Activated naive CD8-positive, alpha-beta T cell treated with anti-CD3 and anti-CD28 coated beads, Interleukin-2, amount 50 U/mL, for 24 hours (primary cell): ENCODE results near the gene CCL25.
"Not testable (repeated sequence)": the region's sequence is repeated elsewhere in the genome, so short reads cannot be mapped to it uniquely, and the experiment has no call there.

Source experiments
- ATAC-seq: fragments of 150-1000 bp; cut with Tn5 transposase; one replicate; pipeline ENCODE4 v1.10.0; 2021
- DNase-seq: peaks from one replicate; pipeline ENCODE4 v3.0.0; 2021
- H3K27ac Mint-ChIP-seq: one replicate; pipeline ENCODE4 v1.8.0; 2021; ENCODE audit warnings: mild to moderate bottlenecking, mixed read lengths
- H3K27me3 Mint-ChIP-seq: one replicate; pipeline ENCODE4 v1.8.0; 2021; ENCODE audit warnings: mixed read lengths
- H3K36me3 Mint-ChIP-seq: one replicate; pipeline ENCODE4 v1.8.0; 2021; ENCODE audit warnings: low read depth, mixed read lengths
- H3K4me1 Mint-ChIP-seq: one replicate; pipeline ENCODE4 v1.8.0; 2021; ENCODE audit warnings: mixed read lengths
- H3K4me3 Mint-ChIP-seq: one replicate; pipeline ENCODE4 v1.8.0; 2021; ENCODE audit warnings: mild to moderate bottlenecking, moderate library complexity, mixed read lengths
- H3K9me3 Mint-ChIP-seq: one replicate; pipeline ENCODE4 v1.8.0; 2021; ENCODE audit warnings: mixed read lengths

Gene CCL25, protein sequence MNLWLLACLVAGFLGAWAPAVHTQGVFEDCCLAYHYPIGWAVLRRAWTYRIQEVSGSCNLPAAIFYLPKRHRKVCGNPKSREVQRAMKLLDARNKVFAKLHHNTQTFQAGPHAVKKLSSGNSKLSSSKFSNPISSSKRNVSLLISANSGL

DNA sequence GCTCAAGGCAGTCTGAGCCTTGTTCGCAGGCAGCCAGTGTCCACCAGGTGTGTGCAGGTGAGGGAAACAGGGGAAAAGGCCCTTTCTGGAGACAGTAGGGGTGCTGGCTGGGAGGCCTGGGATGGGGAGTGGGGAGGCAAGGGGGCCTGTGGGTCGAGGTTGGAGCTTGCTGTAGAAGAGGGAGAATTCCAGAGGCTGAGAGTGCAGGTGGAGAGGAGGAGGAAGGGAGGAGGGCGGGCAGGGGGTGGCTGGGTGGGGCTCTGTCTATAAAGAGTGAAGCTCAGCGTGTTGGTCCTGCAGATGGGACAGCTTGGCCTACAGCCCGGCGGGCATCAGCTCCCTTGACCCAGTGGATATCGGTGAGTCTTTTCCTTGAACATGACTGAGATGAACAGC lies at the start of gene CCL25:
CCL25 (plus strand) TSS at position 297 of the 396 bp plus-strand sequence. CDS start 290 bp downstream, outside the sequence.
- Mint-ChIP-seq H3K36me3 (no peaks in the 10 kb centered on the region), H3K9me3 (no peaks in the 10 kb centered on the region), H3K27me3 (no peaks in the 10 kb centered on the region), H3K4me1 (peaks cover 18% of the 10 kb centered on the region), H3K4me3 (no peak within 1 kb of the TSS), H3K27ac (no peak within 1 kb of the TSS)
- ATAC-seq (no peak), DNase-seq (no peak)

DNA sequence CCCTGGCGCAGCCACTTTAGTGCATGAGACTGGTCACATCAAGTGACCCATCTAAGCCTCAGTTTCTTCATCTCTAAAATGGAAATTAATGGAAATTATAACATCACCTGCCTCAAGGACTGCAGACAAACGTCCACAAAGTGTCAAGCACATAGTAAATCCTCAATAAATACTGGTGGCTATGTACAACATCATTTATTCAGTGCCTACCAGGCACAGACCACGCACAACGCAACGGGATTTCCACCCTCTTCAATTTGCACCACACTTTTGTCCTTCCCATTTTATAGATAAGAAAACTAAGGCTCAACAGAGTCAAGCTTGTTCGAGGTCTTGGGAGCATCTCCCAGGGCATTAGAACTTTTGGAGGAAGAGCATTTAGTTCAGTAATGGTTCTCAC lies 48.6 kb upstream of the CCL25 start:
- DNase-seq (no peak), ATAC-seq (no peak)
- peaks cover 49% of the 10 kb centered on the region for H3K4me1 Mint-ChIP-seq
- peak overlapping the region; percentile 89 for H3K27ac Mint-ChIP-seq
- H3K4me3 Mint-ChIP-seq: peak overlapping the region; percentile 97
- no peaks in the 10 kb centered on the region for H3K9me3 Mint-ChIP-seq
- H3K36me3 Mint-ChIP-seq: peaks cover 22% of the 10 kb centered on the region
- H3K27me3 Mint-ChIP-seq: no peaks in the 10 kb centered on the region

DNA sequence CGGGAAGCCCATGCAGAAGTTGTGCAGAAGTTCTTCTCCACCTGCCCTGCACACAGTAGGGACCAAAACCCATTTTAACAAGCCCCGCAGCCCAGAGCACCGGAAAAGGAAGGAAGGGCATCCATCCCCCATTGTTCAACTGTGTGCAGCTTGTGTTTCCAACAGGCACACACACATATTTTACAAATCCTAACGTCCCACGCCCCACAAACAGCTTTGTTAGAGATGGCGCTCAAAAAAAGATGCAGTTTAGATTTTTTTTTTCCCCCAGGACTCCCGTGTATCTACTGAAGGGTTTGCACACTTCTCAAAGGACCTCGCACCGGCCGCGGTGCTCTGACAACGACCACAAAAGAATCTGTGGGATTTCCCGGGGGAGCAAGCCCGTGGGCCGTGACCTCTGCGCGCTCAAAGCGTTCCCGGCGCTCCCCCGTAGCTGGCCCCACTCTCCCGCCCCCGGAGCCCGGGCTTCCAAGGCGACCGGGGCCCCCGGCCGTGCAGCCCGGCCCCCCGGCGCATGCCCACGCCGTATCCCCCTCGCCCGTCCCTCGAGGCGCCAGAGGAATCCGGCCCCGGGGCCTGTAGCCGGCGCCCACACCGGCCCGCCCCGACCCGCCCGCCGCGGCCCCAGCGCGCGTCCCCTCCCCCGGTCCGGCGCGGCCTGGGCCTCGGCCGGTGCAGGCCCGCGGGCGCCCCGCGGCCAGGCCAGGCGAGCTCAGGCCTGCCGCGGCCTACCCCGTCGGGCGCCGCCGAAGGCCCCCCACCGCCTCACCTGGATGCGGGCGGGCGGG lies 47.6 kb upstream of the CCL25 start:
- peaks cover 45% of the 10 kb centered on the region for H3K4me1 Mint-ChIP-seq
- peak overlapping the region; percentile 97 for H3K4me3 Mint-ChIP-seq
- H3K27ac Mint-ChIP-seq: peak overlapping the region; percentile 89
- no peaks in the 10 kb centered on the region for H3K9me3 Mint-ChIP-seq
- ATAC-seq (peak; percentile 11), DNase-seq (peak; percentile 35)
- H3K27me3 Mint-ChIP-seq: no peaks in the 10 kb centered on the region
- peaks cover 20% of the 10 kb centered on the region for H3K36me3 Mint-ChIP-seq

DNA sequence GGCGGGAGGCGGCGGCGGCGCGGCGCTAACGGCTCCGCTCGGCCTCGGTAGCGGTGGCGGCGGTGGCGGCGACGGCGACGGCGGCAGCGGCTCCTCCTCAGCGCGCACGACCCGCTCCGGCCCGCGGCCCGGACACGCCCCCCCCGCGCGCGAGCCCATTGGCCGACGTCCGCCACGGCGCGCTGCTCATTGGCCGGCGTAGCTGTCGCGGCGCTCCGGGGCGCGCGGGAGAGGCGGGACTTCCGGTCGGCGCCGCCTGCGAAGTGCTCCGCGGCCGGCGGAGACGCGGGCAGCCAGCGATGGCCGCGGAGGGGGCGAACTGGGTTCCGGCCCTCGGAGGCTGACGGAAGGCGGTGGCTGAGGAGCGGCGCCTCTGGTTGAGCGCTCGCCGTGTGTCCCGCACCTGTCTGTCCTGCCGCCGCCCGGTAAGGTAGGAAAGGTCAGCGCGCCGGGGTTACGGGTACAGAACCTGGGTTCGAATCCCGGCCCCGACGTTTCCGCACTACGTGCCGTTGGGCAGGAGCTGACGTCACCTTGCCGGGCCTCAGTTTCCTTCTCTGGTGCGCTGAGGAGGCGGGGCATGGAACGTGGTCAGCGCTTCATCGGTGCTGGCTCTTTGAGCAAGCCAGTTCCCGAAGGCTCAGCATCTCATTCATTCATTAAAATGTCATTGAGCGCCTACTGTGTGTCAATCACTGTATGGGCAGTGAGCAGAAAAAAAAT lies 46.9 kb upstream of the CCL25 start, which contains the start of gene ELAVL1:
ELAVL1 (minus strand) TSS at position 108 of the 723 bp plus-strand sequence. CDS start 13,826 bp downstream, outside the sequence.
- peaks cover 39% of the 10 kb centered on the region for H3K4me1 Mint-ChIP-seq
- H3K4me3 Mint-ChIP-seq: peak within 1 kb of the TSS; percentile 97
- DNase-seq (peak; percentile 93), ATAC-seq (peak; percentile 84)
- H3K27ac Mint-ChIP-seq: peak within 1 kb of the TSS; percentile 89
- peaks cover 17% of the 10 kb centered on the region for H3K36me3 Mint-ChIP-seq
- no peaks in the 10 kb centered on the region for H3K27me3 Mint-ChIP-seq
- H3K9me3 Mint-ChIP-seq: no peaks in the 10 kb centered on the region

DNA sequence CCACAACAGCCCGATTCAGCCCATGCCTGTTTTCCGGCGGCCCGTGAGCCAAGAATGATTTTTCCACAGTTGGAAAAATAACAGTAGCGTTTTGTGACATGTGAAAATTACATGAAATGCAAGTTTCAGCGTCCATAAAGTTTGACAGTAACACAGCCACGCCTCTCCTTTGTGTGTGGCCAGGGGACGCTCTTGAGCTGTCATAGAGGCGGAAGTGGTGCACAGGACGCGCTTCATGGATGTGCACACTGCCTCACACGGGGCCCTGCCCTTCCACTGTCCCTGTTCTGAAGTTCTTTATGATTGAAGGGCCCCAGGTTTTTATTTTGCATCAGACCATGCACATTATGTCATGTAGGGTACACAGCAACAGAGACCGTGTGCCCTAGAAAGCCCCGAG lies 34.8 kb upstream of the CCL25 start:
- H3K27ac Mint-ChIP-seq: no peak overlapping the region
- ATAC-seq: peak; percentile 82
- DNase-seq: peak; percentile 31
- H3K27me3 Mint-ChIP-seq: no peaks in the 10 kb centered on the region
- H3K4me1 Mint-ChIP-seq: peaks cover 3% of the 10 kb centered on the region
- no peak overlapping the region for H3K4me3 Mint-ChIP-seq
- no peaks in the 10 kb centered on the region for H3K9me3 Mint-ChIP-seq
- peaks cover 2% of the 10 kb centered on the region for H3K36me3 Mint-ChIP-seq

DNA sequence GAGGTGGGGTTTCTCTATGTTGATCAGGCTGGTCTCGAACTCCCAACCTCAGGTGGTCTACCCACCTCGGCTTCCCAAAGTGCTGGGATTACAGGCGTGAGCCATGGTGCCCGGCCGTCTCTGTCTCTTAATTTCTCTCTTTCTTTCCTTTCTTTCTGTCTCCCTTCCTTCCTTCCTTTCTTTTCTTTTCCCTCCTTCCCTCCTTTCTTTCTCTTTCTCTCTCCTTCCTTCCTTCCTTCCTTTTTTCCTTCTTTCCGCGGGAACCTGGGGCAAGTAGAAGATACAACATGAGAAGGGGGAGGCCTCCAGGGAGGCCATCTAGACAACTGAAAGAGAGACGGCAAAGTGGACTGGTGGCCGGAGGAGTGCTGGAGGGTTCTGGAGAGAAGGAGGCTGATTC lies 31.9 kb upstream of the CCL25 start:
- Mint-ChIP-seq H3K9me3 (no peaks in the 10 kb centered on the region), H3K27me3 (no peaks in the 10 kb centered on the region), H3K4me1 (peaks cover 3% of the 10 kb centered on the region), H3K36me3 (no peaks in the 10 kb centered on the region), H3K27ac (no peak overlapping the region), H3K4me3 (no peak overlapping the region)
- no peak for DNase-seq
- no peak for ATAC-seq

DNA sequence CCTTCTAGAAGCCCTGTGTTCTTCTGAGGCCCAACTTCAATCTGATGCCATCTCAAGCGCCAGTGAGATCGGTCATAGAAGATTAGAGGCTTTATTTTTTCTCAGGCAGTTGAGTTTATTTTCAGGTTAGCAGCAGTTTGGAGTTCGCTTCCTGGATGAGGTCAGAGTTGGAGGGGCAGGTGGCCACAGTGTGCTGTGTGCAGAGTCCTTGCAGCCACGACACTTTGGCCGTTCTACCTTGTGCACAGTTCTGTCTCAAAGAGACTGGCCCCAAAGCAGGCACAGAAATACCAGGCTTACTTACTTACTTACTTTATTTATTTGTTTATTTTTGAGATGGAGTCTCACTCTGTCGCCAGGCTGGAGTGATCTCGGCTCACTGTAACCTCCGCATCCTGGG lies 31.2 kb upstream of the CCL25 start:
- Mint-ChIP-seq H3K4me1 (peaks cover 3% of the 10 kb centered on the region), H3K4me3 (no peak overlapping the region), H3K36me3 (no peaks in the 10 kb centered on the region), H3K9me3 (no peaks in the 10 kb centered on the region), H3K27me3 (no peaks in the 10 kb centered on the region), H3K27ac (no peak overlapping the region)
- DNase-seq (no peak), ATAC-seq (no peak)

DNA sequence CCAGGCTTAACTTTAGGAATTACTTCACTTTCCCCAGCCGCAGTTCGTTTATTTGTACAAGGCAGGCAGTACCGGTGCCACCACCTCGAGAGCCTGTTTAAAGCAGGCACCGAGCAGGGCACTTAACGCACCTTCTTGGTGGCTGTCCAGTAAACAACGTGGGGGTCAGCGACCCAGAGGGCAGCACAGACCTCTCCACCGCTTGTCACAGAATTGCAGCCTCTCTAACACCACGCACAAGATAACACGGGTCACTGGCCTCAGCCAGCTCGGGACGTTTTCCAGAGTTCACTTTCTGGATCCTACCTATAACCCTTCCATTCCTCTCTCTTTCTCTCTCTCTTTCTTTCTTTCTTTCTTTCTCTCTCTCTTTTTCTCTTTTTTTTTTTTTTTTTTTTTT lies 30.3 kb upstream of the CCL25 start:
- H3K4me3 Mint-ChIP-seq: no peak overlapping the region

DNA sequence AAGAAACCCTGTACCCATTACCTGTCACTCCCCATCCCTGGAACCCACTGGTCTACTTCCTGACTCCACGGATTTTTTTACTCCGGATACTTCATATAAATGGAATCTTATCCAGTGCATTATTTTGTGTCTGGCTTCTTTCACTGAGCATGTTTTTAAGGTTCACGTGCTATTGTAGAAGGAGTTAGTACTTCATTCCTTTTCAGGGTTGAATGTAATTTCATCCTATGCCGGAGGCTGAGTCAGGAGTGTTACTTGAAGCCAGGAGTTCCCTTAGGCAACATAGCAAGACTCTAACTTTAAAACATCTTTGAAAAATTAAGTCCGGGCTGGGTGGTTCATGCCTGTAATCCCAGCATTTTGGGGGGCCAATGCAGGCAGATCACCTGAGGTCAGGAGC lies 29.2 kb upstream of the CCL25 start:
- Mint-ChIP-seq H3K9me3 (no peaks in the 10 kb centered on the region), H3K4me3 (no peak overlapping the region), H3K4me1 (no peaks in the 10 kb centered on the region), H3K27me3 (no peaks in the 10 kb centered on the region), H3K27ac (no peak overlapping the region), H3K36me3 (no peaks in the 10 kb centered on the region)
- DNase-seq (no peak), ATAC-seq (no peak)

More for the DNA sequence above, 30.3 kb upstream of the CCL25 start:
- H3K9me3 Mint-ChIP-seq: no peaks in the 10 kb centered on the region
- no peaks in the 10 kb centered on the region for H3K27me3 Mint-ChIP-seq
- ATAC-seq: no peak
- H3K36me3 Mint-ChIP-seq: no peaks in the 10 kb centered on the region
- no peak for DNase-seq
- no peak overlapping the region for H3K27ac Mint-ChIP-seq
- peaks cover 3% of the 10 kb centered on the region for H3K4me1 Mint-ChIP-seq

DNA sequence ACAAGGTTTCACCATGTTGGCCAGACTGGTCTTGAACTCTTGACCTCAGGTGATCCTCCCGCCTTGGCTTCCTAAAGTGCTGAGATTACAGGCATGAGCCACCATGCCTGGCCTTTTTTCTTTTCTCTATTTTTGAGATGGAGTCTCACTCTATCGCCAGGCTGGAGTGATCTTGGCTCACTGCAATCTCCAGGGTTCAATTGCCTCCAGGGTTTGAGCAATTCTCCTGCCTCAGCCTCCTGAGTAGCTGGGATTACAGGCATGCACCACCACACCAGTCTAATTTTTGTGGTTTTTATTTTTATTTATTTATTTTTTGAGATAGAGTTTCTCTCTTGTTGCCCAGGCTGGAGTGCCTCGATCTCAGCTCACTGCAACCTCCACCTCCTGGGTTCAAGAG lies 28.3 kb upstream of the CCL25 start:
- DNase-seq, ATAC-seq, H3K27ac Mint-ChIP-seq, H3K4me1 Mint-ChIP-seq, H3K36me3 Mint-ChIP-seq, H3K4me3 Mint-ChIP-seq, H3K27me3 Mint-ChIP-seq, H3K9me3 Mint-ChIP-seq: not testable (repeated sequence)

DNA sequence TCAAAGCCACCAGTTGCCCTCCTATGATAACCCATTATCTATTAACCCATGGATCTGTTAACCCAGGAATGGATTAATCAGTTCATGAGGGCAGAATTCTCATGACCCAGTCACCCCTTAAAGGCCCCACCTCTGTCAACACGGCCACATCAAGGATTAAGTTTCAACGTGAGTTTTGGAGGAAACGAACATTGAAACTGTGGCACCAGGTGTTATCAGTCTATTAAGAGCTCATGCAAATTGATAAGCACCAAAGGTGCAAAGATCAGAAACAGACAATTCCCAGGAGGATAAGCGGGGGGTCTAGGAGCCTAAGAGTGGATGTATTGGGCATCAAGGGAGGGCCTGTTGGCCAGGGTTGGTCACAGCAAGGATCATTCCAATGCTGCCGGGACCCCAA lies 27.2 kb upstream of the CCL25 start:
- Mint-ChIP-seq H3K27me3 (no peaks in the 10 kb centered on the region), H3K4me1 (no peaks in the 10 kb centered on the region), H3K4me3 (no peak overlapping the region), H3K36me3 (no peaks in the 10 kb centered on the region), H3K27ac (no peak overlapping the region), H3K9me3 (no peaks in the 10 kb centered on the region)
- ATAC-seq (no peak), DNase-seq (no peak)

DNA sequence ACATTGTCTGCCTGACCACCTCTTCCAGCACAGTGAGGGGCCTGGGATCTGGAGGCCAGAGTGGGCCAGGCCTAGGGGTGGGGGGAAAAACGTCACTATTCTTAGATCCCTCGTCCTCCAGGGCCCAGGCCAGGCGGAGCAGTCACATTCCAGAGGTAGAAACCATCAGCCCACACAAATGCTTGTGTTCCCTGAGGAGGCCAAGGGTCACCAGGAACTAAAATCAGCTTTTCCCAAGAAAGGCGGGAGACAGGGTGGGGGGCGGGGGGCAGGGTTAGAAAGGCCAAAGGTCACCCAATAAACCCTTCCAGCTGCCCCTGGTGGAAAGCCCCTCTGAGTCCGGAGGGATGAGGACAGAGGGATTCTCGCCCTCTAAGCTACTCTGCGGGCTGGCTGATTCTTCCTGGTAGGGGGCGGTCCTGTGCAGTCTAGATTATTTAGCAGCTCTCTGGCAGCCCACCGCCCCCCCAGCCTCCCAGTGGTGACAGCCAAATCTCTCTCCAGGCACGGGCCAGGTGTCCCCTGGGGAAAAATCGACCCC lies 23.5 kb upstream of the CCL25 start:
- Mint-ChIP-seq H3K36me3 (no peaks in the 10 kb centered on the region), H3K4me3 (no peak overlapping the region), H3K4me1 (no peaks in the 10 kb centered on the region), H3K9me3 (no peaks in the 10 kb centered on the region), H3K27me3 (no peaks in the 10 kb centered on the region), H3K27ac (no peak overlapping the region)
- DNase-seq: no peak
- no peak for ATAC-seq

DNA sequence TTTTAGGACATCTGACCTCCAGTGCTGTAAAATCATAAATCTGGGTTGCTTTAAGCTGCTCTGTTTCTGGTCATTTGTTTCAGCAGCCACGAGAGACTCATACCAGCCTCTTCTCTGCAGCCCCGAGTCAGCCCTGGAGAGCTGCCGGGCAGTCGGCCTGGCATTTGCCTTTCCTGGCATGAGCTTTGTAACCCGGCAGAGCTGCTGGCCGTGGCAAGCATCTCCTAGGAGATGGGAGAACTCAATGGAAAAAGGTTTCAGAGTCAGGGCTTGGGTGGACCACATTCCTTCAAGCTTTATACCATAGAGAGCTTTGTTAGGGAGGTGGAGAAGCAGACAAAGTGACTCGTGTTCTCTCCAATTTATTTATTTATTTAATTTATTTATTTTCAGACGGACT lies 21.6 kb upstream of the CCL25 start:
- Mint-ChIP-seq H3K9me3 (no peaks in the 10 kb centered on the region), H3K36me3 (no peaks in the 10 kb centered on the region), H3K4me1 (no peaks in the 10 kb centered on the region), H3K4me3 (no peak overlapping the region), H3K27me3 (peaks cover under 1% of the 10 kb centered on the region), H3K27ac (no peak overlapping the region)
- ATAC-seq (no peak), DNase-seq (no peak)

DNA sequence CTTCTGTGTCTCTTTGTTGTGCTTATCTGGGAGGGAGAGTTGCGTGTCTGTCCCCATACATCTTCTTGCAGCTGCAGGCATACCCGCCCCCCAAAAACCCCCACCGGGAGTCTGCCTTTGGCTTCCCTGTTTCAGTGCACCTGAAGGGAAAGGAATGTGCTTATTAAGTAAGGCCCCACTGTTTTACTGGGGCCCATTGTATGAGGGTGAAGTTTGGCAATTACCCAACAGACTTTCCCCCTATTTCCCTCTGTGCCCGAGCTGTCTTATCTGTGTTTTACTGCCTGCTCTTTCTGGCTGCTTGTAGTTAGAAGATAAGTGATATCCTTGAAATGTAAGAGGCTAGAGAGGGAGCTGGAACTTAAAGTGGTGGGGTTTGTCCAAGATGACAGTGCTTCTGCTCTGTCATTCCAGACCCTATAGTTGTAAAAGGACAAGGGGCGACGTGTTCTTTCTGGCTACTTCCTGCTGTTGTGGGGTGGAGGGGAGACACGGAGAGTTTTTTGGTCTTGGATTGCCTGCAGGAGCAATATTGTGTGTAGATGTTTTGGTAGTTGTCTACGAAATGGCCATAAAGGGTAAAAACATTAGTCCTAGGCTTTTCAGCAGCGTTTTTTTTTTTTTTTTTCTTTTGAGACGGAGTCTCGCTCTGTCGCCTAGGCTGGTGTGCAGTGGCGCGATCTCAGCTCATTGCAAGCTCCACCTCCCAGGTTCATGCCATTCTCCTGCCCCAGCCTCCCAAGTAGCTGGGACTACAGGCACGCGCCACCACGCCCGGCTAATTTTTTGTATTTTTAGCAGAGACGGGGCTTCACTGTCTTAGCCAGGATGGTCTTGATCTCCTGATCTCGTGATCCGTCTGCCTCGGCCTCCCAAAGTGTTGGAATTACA lies 19.0 kb upstream of the CCL25 start:
- H3K9me3 Mint-ChIP-seq, H3K4me3 Mint-ChIP-seq, H3K27ac Mint-ChIP-seq, ATAC-seq, H3K36me3 Mint-ChIP-seq, DNase-seq, H3K4me1 Mint-ChIP-seq: not testable (repeated sequence)
- peaks cover 16% of the 10 kb centered on the region for H3K27me3 Mint-ChIP-seq
